Coronary artery (tissue), 2 donors: ENCODE results near the gene LASP1NB.
A peak's percentile ranks its signal among the peaks of the same experiment; 100 is the strongest.
"Not testable (repeated sequence)": the region's sequence is repeated elsewhere in the genome, so short reads cannot be mapped to it uniquely, and the experiment has no call there.

Source experiments
- DNase-seq: peaks from one replicate; pipeline ENCODE4 v3.0.0-alpha.2; 2017; ENCODE audit warnings: low spot score
- H3K27ac ChIP-seq, 2 donors: fragments of 200-600 bp; sonication (generic); one replicate each; pipeline ENCODE4 v1.5.1; 2016 to 2019
- H3K4me3 ChIP-seq: fragments of 200-600 bp; sonication (generic); 2 replicates; pipeline ENCODE4 v1.5.1; 2016; ENCODE audit warnings: mild to moderate bottlenecking, moderate library complexity
- CTCF ChIP-seq: fragments of 200-600 bp; sonication (generic); IDR thresholded peaks from one replicate; pipeline ENCODE4 v1.5.1; 2019; ENCODE audit warnings: antibody characterized with exemption

LASP1NB gene

GRCh38 chr17:38961413-38961812 is 36.0 kb downstream of the LASP1NB start:
- TF ChIP-seq CTCF, result no peak
- Histone ChIP-seq H3K27ac (no peak overlapping the region), H3K4me3 (no peak overlapping the region)
- DNase-seq, result no peak

GRCh38 chr17:38967290-38967738 is 41.9 kb downstream of the LASP1NB start, which contains the start of gene FBXO47:
Gene FBXO47, minus strand, starts transcription at chr17:38967403. Its CDS starts 4,378 bp downstream, at chr17:38963025.
- H3K27ac ChIP-seq, result peak within 1 kb of the TSS; percentile 29 to 77
- H3K4me3 ChIP-seq, result peak within 1 kb of the TSS; percentile 46
- peak; percentile 92 for DNase-seq
- TF ChIP-seq CTCF, result no peak

- TF ChIP-seq CTCF, result no peak
- DNase-seq, result no peak
- Histone ChIP-seq H3K27ac (no peak overlapping the region), H3K4me3 (no peak overlapping the region)
Observed at GRCh38 chr17:38969281-38969680, 43.9 kb downstream of the LASP1NB start.

GRCh38 chr17:38970128-38970527 is 44.7 kb downstream of the LASP1NB start:
- no peak overlapping the region for H3K4me3 ChIP-seq

GRCh38 chr17:38970804-38971203 is 45.4 kb downstream of the LASP1NB start:
- no peak for DNase-seq
- Histone ChIP-seq H3K4me3 (no peak overlapping the region), H3K27ac (no peak overlapping the region)
- TF ChIP-seq CTCF, result no peak

More at GRCh38 chr17:38970128-38970527, 44.7 kb downstream of the LASP1NB start:
- H3K27ac ChIP-seq, result no peak overlapping the region
- no peak for TF ChIP-seq CTCF
- DNase-seq, result no peak

GRCh38 chr17:38976187-38976551 is 50.8 kb downstream of the LASP1NB start:
- not testable (repeated sequence) for DNase-seq, H3K27ac ChIP-seq, H3K4me3 ChIP-seq

GRCh38 chr17:38978180-38978579 is 52.8 kb downstream of the LASP1NB start:
- H3K27ac ChIP-seq, result no peak overlapping the region
- TF ChIP-seq CTCF, result no peak
- no peak overlapping the region for H3K4me3 ChIP-seq
- no peak for DNase-seq
